Activated effector memory CD4-positive, alpha-beta T cell treated with anti-CD3 and anti-CD28 coated beads, Interleukin-2, amount 50 U/mL, for 16 hours (primary cell): ENCODE data around the gene CMTM6.
"Not testable (repeated sequence)": the region's sequence is repeated elsewhere in the genome, so short reads cannot be mapped to it uniquely, and the experiment has no call there.

Source experiments
- DNase-seq: peaks from one replicate; pipeline ENCODE4 v3.0.0-alpha.2; 2020

The CMTM6 gene

GRCh38 chr3:32440611-32441350 is 61.9 kb downstream of the CMTM6 start:
- DNase-seq, result no peak

- DNase-seq, result not testable (repeated sequence)
Measured at GRCh38 chr3:32439421-32439820, 63.2 kb downstream of the CMTM6 start.

- DNase-seq, result no peak
Measured at GRCh38 chr3:32438596-32439344, 63.9 kb downstream of the CMTM6 start.

GRCh38 chr3:32437896-32438295 is 64.8 kb downstream of the CMTM6 start:
- no peak for DNase-seq

GRCh38 chr3:32436816-32437189 is 65.8 kb downstream of the CMTM6 start:
- DNase-seq, result no peak

GRCh38 chr3:32435911-32436815 is 66.5 kb downstream of the CMTM6 start:
- no peak for DNase-seq

- DNase-seq, result no peak
Measured at GRCh38 chr3:32434206-32434605, 68.4 kb downstream of the CMTM6 start.

GRCh38 chr3:32432711-32433530 is 69.7 kb downstream of the CMTM6 start:
- no peak for DNase-seq

GRCh38 chr3:32432045-32432710 is 70.5 kb downstream of the CMTM6 start:
- no peak for DNase-seq

- DNase-seq, result no peak
Measured at GRCh38 chr3:32431481-32431880, 71.2 kb downstream of the CMTM6 start.
